Activated CD4-positive, alpha-beta T cell treated with anti-CD3 and anti-CD28 coated beads, Interleukin-2, amount 50 U/mL, for 4 hours (primary cell): ENCODE results near the gene KRT9.
"Not testable (repeated sequence)": the region's sequence is repeated elsewhere in the genome, so short reads cannot be mapped to it uniquely, and the experiment has no call there.

Experiments used
- DNase-seq, 2 experiments: peaks; one replicate each; pipeline ENCODE4 v3.0.0-alpha.2; 2020

Gene KRT9

GRCh38 chr17:41542786-41543185 is 29.1 kb downstream of the KRT9 start:
- not testable (repeated sequence) for DNase-seq

GRCh38 chr17:41542357-41542756 is 29.5 kb downstream of the KRT9 start:
- no peak for DNase-seq

- no peak for DNase-seq
Measured at GRCh38 chr17:41540921-41541625, 30.8 kb downstream of the KRT9 start.

- no peak for DNase-seq
Measured at GRCh38 chr17:41539979-41540701, 31.7 kb downstream of the KRT9 start.

- DNase-seq, result no peak
Measured at GRCh38 chr17:41539071-41539492, 32.8 kb downstream of the KRT9 start.

GRCh38 chr17:41538565-41538991 is 33.3 kb downstream of the KRT9 start:
- no peak for DNase-seq

GRCh38 chr17:41537990-41538389 is 33.9 kb downstream of the KRT9 start:
- no peak for DNase-seq

GRCh38 chr17:41537614-41537954 is 34.3 kb downstream of the KRT9 start:
- DNase-seq, result no peak

- no peak for DNase-seq
Measured at GRCh38 chr17:41536741-41537613, 34.9 kb downstream of the KRT9 start.

- no peak for DNase-seq
Measured at GRCh38 chr17:41535764-41536481, 35.9 kb downstream of the KRT9 start.

- no peak for DNase-seq
Measured at GRCh38 chr17:41534899-41535546, 36.8 kb downstream of the KRT9 start.

- DNase-seq, result no peak
Measured at GRCh38 chr17:41533613-41534012, 38.2 kb downstream of the KRT9 start.

- no peak for DNase-seq
Measured at GRCh38 chr17:41532947-41533570, 38.8 kb downstream of the KRT9 start.

GRCh38 chr17:41531993-41532392 is 39.9 kb downstream of the KRT9 start:
- DNase-seq, result no peak

- no peak for DNase-seq
Measured at GRCh38 chr17:41530062-41531048, 41.5 kb downstream of the KRT9 start.

GRCh38 chr17:41529491-41529915 is 42.4 kb downstream of the KRT9 start:
- no peak for DNase-seq

- no peak for DNase-seq
Measured at GRCh38 chr17:41528959-41529353, 42.9 kb downstream of the KRT9 start.

GRCh38 chr17:41527063-41528023 is 44.5 kb downstream of the KRT9 start:
- no peak for DNase-seq

- no peak for DNase-seq
Measured at GRCh38 chr17:41524261-41524660, 47.6 kb downstream of the KRT9 start.
